Neural progenitor cell (in vitro differentiated cells): ENCODE data around the gene SENP1. TPM values are rescaled to one million over a fixed set of nuclear protein-coding genes. Genes with fewer than 3 reads are reported as not detected.

Experiments
- DNase-seq: peaks from one replicate; pipeline ENCODE4 v3.0.0-alpha.2; 2016; ENCODE audit warnings: low spot score
- H2AFZ ChIP-seq: fragments of 200-600 bp; sonication (generic); replicated peaks from 2 replicates; pipeline ENCODE4 v1.6.1; 2016; ENCODE audit warnings: antibody characterized with exemption
- H3F3A ChIP-seq: fragments of 200-600 bp; sonication (generic); 2 replicates; pipeline ENCODE4 v1.6.1; 2016; ENCODE audit warnings: antibody characterized with exemption, low read depth
- H3K27ac ChIP-seq: fragments of 200-600 bp; sonication (generic); 2 replicates; pipeline ENCODE4 v1.5.1; 2016; ENCODE audit warnings: mild to moderate bottlenecking
- H3K27me3 ChIP-seq: fragments of 200-600 bp; sonication (generic); 2 replicates; pipeline ENCODE4 v1.6.1; 2016; ENCODE audit warnings: mild to moderate bottlenecking, moderate library complexity
- H3K36me3 ChIP-seq: fragments of 200-600 bp; sonication (generic); 2 replicates; pipeline ENCODE4 v1.5.1; 2016
- H3K4me1 ChIP-seq: fragments of 200-600 bp; sonication (generic); 2 replicates; pipeline ENCODE4 v1.6.1; 2016; ENCODE audit warnings: mixed run types
- H3K4me2 ChIP-seq: fragments of 200-600 bp; sonication (generic); 2 replicates; pipeline ENCODE4 v1.6.1; 2016
- H3K4me3 ChIP-seq: fragments of 200-600 bp; sonication (generic); 2 replicates; pipeline ENCODE4 v1.5.1; 2016
- H3K79me2 ChIP-seq: fragments of 200-600 bp; sonication (generic); 2 replicates; pipeline ENCODE4 v1.6.1; 2016; ENCODE audit warnings: low read depth
- H3K9ac ChIP-seq: fragments of 200-600 bp; sonication (generic); 2 replicates; pipeline ENCODE4 v1.6.1; 2016
- H3K9me3 ChIP-seq: fragments of 200-600 bp; sonication (generic); 2 replicates; pipeline ENCODE4 v1.5.1; 2016; ENCODE audit warnings: low read depth
- H4K20me1 ChIP-seq: fragments of 200-600 bp; sonication (generic); 2 replicates; pipeline ENCODE4 v1.6.1; 2016; ENCODE audit warnings: low read depth
- H3K27ac Mint-ChIP-seq: 3 replicates; pipeline ENCODE4 v1.8.0; 2021; ENCODE audit warnings: mixed read lengths
- H3K27me3 Mint-ChIP-seq: 2 replicates; pipeline ENCODE4 v1.8.0; 2022; ENCODE audit warnings: low read depth, mild to moderate bottlenecking, inconsistent platforms, moderate library complexity, mixed read lengths; ENCODE audit not compliant: insufficient read depth
- H3K36me3 Mint-ChIP-seq: 3 replicates; pipeline ENCODE4 v1.8.0; 2021; ENCODE audit warnings: mixed read lengths
- H3K4me1 Mint-ChIP-seq: 3 replicates; pipeline ENCODE4 v1.8.0; 2021; ENCODE audit warnings: mixed read lengths
- H3K4me3 Mint-ChIP-seq: 3 replicates; pipeline ENCODE4 v1.8.0; 2021; ENCODE audit warnings: mild to moderate bottlenecking, moderate library complexity, mixed read lengths
- H3K9me3 Mint-ChIP-seq: 3 replicates; pipeline ENCODE4 v1.8.0; 2020; ENCODE audit warnings: mixed read lengths
- CTCF ChIP-seq: fragments of 200-600 bp; sonication (generic); IDR thresholded peaks from 2 replicates; pipeline ENCODE4 v1.5.1; 2017; ENCODE audit warnings: antibody characterized with exemption, mild to moderate bottlenecking
- EZH2 ChIP-seq: fragments of 200-600 bp; sonication (generic); IDR thresholded peaks from 2 replicates; pipeline ENCODE4 v1.6.1; 2017; ENCODE audit warnings: antibody characterized with exemption, mild to moderate bottlenecking, moderate library complexity
- EZH2phosphoT487 ChIP-seq: fragments of 200-600 bp; sonication (generic); IDR thresholded peaks from 2 replicates; pipeline ENCODE4 v1.6.1; 2017; ENCODE audit warnings: antibody characterized with exemption
- total RNA-seq: library from RNA; depleted of rRNA; stranded (reverse); fragments of >200 nt; gene quantifications from 2 replicates; pipeline ENCODE4 v1.2.3, GENCODE V29; 2015; ENCODE audit warnings: low replicate concordance

The SENP1 gene
- total RNA-seq, 1 donor from 2014 or later: 89.9 TPM

GRCh38 chr12:48053122-48053521 is 52.8 kb downstream of the SENP1 start:
- no peaks in the 10 kb centered on the region for H3K9me3 Mint-ChIP-seq
- H3K9me3 ChIP-seq: no peaks in the 10 kb centered on the region
- no peaks in the 10 kb centered on the region for H3K4me1 Mint-ChIP-seq
- TF ChIP-seq EZH2phosphoT487 (no peak), EZH2 (no peak), CTCF (no peak)
- no peaks in the 10 kb centered on the region for H3K79me2 ChIP-seq
- no peak overlapping the region for H3K27ac Mint-ChIP-seq
- no peak overlapping the region for H3K4me3 Mint-ChIP-seq
- H2AFZ ChIP-seq: no peak overlapping the region
- no peak overlapping the region for H3K27ac ChIP-seq
- no peaks in the 10 kb centered on the region for H3K27me3 Mint-ChIP-seq
- no peaks in the 10 kb centered on the region for H3K27me3 ChIP-seq
- peaks cover 7% of the 10 kb centered on the region for H3K36me3 Mint-ChIP-seq
- H3K4me2 ChIP-seq: no peak overlapping the region
- H3K4me1 ChIP-seq: no peaks in the 10 kb centered on the region
- H3F3A ChIP-seq: peaks cover 19% of the 10 kb centered on the region
- no peak overlapping the region for H3K4me3 ChIP-seq
- peaks cover 4% of the 10 kb centered on the region for H3K36me3 ChIP-seq
- no peak for DNase-seq
- no peak overlapping the region for H3K9ac ChIP-seq
- H4K20me1 ChIP-seq: peaks cover 9% of the 10 kb centered on the region

GRCh38 chr12:48051681-48052080 is 54.2 kb downstream of the SENP1 start:
- H3F3A ChIP-seq: peaks cover 10% of the 10 kb centered on the region
- no peak overlapping the region for H3K27ac ChIP-seq
- Mint-ChIP-seq H3K4me1 (no peaks in the 10 kb centered on the region), H3K4me3 (no peak overlapping the region), H3K36me3 (peaks cover 11% of the 10 kb centered on the region), H3K27ac (no peak overlapping the region), H3K9me3 (no peaks in the 10 kb centered on the region), H3K27me3 (no peaks in the 10 kb centered on the region)
- no peak overlapping the region for H3K9ac ChIP-seq
- no peak for DNase-seq
- H3K4me1 ChIP-seq: no peaks in the 10 kb centered on the region
- no peak overlapping the region for H3K4me3 ChIP-seq
- no peaks in the 10 kb centered on the region for H3K27me3 ChIP-seq
- H4K20me1 ChIP-seq: peaks cover 9% of the 10 kb centered on the region
- no peak overlapping the region for H2AFZ ChIP-seq
- no peaks in the 10 kb centered on the region for H3K79me2 ChIP-seq
- no peak overlapping the region for H3K4me2 ChIP-seq
- no peaks in the 10 kb centered on the region for H3K9me3 ChIP-seq
- TF ChIP-seq EZH2phosphoT487: no peak
- no peak for TF ChIP-seq CTCF
- TF ChIP-seq EZH2: no peak
- H3K36me3 ChIP-seq: peaks cover 4% of the 10 kb centered on the region

GRCh38 chr12:48050174-48050573 is 55.7 kb downstream of the SENP1 start:
- peaks cover 3% of the 10 kb centered on the region for H3K27me3 Mint-ChIP-seq

More at GRCh38 chr12:48050174-48050573, 55.7 kb downstream of the SENP1 start:
- H3K4me1 Mint-ChIP-seq: no peaks in the 10 kb centered on the region
- no peaks in the 10 kb centered on the region for H3K79me2 ChIP-seq
- H3K9me3 Mint-ChIP-seq: no peaks in the 10 kb centered on the region
- H3K4me1 ChIP-seq: no peaks in the 10 kb centered on the region
- no peak overlapping the region for H3K4me3 ChIP-seq
- TF ChIP-seq EZH2: no peak
- TF ChIP-seq EZH2phosphoT487: no peak
- no peak for TF ChIP-seq CTCF
- H3K9me3 ChIP-seq: no peaks in the 10 kb centered on the region
- H2AFZ ChIP-seq: no peak overlapping the region
- H3K4me3 Mint-ChIP-seq: no peak overlapping the region
- H3K9ac ChIP-seq: no peak overlapping the region
- peaks cover 4% of the 10 kb centered on the region for H3K36me3 ChIP-seq
- peaks cover 5% of the 10 kb centered on the region for H4K20me1 ChIP-seq
- no peak overlapping the region for H3K27ac ChIP-seq
- peaks cover 23% of the 10 kb centered on the region for H3K36me3 Mint-ChIP-seq
- H3K27ac Mint-ChIP-seq: no peak overlapping the region
- no peak overlapping the region for H3K4me2 ChIP-seq
- peaks cover 5% of the 10 kb centered on the region for H3F3A ChIP-seq
- H3K27me3 ChIP-seq: no peaks in the 10 kb centered on the region
- DNase-seq: no peak
